Stimulated activated CD4-positive, alpha-beta T cell treated with anti-CD3 and anti-CD28 coated beads, Interleukin-4, amount 100 ng/mL, for 4 hours (primary cell): ENCODE measurements around the gene SMIM38.
"Not testable (repeated sequence)": the region's sequence is repeated elsewhere in the genome, so short reads cannot be mapped to it uniquely, and the experiment has no call there.

Experiments used
- DNase-seq, 2 experiments: peaks; one replicate each; pipeline ENCODE4 v3.0.0-alpha.2; 2020

SMIM38 gene

GRCh38 chr11:69141742-69142141 is 14.0 kb upstream of the SMIM38 start:
- DNase-seq = no peak

GRCh38 chr11:69142895-69143294 is 12.8 kb upstream of the SMIM38 start:
- no peak for DNase-seq

GRCh38 chr11:69144316-69145049 is 11.3 kb upstream of the SMIM38 start:
- DNase-seq = no peak

DNA sequence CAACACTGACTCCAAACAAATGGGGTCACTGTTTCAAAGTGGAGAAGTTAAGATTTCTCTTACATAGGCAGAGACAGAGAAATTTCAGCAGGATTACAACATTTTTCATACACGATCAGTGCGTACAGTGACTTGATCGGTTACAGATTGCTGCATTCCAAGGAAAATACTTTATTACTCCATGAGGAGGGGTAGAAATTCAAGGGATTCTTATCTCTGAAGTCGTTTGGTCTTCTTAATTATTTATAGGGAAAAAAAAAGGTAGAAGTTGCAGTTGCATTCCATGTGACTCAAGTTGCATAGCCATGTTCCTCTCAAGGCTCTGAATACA is 10.7 kb upstream of the SMIM38 start:
- no peak for DNase-seq

DNA sequence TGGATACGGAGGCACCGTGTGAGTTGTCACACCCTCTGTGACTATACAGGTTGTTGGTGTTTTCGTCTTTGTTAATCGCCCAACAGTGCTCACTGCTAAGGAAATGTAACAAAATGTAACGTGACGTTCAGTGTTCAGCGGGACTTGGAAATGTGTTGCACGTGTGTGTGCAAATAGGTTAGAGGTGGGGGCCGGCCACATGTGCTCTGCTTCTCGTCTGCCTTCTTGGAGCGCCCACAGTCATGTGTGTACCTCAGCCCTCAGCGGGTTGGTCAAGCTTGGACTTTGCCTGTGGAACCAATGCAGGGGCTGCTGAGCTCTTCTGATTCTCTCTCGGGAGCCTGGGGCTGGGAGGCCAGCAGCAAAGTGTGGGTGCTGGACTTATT is 7.4 kb upstream of the SMIM38 start:
- DNase-seq = no peak

DNA sequence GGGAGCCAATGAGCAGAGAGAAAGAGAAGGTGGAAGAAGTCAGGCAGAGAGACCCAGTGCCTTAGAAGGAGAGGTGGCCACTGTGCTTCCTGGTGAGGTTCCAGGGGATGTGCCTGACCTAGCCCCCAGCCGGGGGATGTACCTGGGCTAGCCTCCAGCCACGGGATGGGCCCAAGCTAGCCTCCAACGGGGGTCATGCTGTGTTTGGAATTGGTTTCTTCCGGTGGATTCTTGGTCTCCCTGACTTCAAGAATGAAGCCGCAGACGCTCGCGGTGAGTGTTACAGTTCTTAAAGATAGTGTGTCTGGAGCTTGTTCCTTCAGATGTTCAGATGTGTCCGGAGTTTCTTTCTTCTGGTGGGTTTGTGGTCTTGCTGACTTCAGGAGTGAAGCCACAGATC is 6.9 kb upstream of the SMIM38 start:
- DNase-seq = no peak

DNA sequence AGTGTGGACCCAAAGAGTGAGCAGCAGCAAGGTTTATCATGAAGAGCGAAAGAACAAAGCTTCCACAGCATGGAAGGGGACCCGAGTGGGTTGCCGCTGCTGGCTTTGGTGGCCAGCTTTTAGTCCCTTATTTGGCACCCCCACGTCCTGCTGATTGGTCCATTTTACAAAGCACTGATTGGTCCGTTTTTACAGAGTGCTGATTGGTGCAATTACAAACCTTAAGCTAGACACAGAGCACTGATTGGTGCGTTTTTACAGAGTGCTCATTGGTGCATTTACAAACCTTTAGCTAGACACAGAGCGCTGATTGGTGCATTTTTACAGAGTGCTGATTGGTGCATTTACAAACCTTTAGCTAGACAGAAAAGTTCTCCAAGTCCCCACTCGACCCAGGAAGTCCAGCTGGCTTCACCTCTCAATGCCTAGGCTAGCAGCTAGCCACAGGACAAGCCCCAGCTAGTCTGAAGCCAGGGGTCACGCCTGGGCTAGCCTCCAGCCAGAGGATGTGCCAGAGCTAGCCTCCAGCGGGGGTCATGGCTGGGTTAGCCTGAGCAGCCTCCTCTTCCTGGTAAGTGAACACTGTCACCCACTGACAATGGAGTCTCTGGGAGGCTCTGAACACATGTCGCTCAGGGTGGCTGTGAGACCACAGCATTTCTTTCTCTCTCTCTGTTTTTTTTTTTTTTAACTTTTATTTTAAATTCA is 6.2 kb upstream of the SMIM38 start:
- DNase-seq = not testable (repeated sequence)

- no peak for DNase-seq
Measured at GRCh38 chr11:69150175-69150574, 5.6 kb upstream of the SMIM38 start.

GRCh38 chr11:69151836-69152235 is 3.9 kb upstream of the SMIM38 start:
- no peak for DNase-seq

DNA sequence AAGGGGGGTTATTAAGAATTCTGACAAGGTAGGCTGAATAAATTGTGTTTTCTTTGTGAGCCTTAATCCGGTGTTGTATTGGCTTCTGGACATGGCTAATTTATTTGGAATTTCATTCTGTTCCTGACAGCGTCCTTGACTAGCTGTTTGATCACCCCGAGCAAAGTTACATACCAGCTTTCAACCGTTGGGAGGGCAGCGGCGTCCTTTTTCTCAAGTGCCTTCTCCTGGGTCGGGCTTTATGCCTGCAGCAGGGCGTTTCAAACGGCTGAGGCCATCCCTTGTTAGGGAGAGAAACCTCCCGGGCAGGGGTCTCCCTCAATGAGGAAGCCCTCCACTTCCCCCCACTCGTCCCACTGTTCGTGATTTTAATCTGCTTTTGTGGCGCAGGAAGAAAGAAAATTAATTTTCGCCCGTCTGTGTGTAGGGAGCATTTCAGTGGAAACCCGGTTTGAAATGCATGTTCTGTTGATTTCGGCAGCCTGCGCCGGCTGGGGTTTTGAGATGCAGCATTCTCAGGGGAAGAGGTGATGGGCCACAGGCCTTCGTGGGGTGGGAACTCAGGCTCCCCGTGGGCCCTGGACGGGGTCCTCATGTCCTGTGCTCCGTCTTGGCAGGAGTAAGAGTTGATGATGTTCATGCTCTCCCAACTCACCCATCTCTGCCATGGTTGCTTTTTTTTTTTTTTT is 2.9 kb upstream of the SMIM38 start:
- DNase-seq = no peak

DNA sequence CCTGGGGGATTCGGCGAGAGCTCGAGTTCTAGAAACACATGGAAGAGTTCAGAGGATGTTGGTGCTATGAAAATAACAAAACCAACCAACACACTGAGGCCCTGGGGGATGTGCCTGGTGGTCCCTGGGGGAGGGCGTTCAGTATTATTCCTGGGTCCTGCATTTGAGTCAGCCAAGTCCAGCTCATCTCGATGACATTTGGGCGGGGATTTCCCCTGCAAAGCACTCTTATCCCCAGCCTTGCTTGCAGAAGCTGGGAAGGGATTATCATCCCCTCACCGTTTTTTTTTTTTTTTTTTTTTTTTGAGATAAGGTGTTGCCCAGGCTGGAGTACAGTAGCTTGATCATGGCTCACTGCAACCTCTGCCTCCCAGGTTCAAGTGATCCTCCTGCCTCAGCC is 2.1 kb upstream of the SMIM38 start:
- DNase-seq = no peak

GRCh38 chr11:69154211-69154913 is 1.4 kb upstream of the SMIM38 start:
- DNase-seq = no peak

DNA sequence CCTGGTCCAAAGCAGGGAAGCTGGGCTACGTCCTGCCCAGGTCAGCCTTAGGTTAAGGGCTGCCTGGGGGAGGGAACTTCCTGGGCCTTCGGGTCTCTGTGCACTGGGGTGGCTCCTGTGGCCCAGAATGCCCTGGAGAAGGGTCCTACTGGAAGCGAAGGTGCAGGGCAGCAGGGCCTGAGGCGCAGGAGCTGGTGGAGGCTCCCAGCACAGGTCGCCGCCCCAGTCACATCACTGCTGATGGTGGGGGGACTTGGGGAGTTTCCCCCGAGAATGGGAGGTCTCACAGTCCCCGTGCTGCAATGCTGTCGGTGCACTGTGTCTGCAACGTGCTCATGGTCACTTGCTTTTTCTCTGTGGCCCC is 815 bp upstream of the SMIM38 start:
- DNase-seq = no peak

DNA sequence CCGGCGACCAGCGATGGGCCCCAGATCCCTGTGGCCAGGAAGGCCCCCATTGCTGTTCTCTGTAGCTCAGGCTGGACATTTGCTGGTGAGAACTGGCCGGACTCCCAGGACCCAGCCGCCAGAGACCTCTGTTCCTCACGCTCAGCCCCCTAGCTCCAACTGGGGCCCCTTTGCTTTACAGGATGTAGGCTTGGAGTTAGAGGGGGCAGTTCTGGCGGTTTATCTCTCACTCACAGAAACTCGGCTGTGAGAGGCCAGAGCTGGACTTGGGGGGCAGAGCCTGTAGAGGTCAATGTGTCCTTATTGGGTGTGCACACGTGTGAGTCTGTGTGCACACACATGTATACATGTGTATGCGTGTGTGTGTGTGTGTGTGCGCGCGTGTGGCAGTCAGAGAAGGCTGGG is 502 bp downstream of the SMIM38 start:
- no peak for DNase-seq

- no peak for DNase-seq
Measured at GRCh38 chr11:69156673-69157155, 979 bp downstream of the SMIM38 start.

- DNase-seq = no peak
Measured at GRCh38 chr11:69157156-69157821, 1.6 kb downstream of the SMIM38 start.

- DNase-seq = no peak
Measured at GRCh38 chr11:69157822-69158231, 2.1 kb downstream of the SMIM38 start.

GRCh38 chr11:69158301-69159149 is 2.8 kb downstream of the SMIM38 start:
- no peak for DNase-seq

GRCh38 chr11:69159150-69159852 is 3.6 kb downstream of the SMIM38 start:
- no peak for DNase-seq

DNA sequence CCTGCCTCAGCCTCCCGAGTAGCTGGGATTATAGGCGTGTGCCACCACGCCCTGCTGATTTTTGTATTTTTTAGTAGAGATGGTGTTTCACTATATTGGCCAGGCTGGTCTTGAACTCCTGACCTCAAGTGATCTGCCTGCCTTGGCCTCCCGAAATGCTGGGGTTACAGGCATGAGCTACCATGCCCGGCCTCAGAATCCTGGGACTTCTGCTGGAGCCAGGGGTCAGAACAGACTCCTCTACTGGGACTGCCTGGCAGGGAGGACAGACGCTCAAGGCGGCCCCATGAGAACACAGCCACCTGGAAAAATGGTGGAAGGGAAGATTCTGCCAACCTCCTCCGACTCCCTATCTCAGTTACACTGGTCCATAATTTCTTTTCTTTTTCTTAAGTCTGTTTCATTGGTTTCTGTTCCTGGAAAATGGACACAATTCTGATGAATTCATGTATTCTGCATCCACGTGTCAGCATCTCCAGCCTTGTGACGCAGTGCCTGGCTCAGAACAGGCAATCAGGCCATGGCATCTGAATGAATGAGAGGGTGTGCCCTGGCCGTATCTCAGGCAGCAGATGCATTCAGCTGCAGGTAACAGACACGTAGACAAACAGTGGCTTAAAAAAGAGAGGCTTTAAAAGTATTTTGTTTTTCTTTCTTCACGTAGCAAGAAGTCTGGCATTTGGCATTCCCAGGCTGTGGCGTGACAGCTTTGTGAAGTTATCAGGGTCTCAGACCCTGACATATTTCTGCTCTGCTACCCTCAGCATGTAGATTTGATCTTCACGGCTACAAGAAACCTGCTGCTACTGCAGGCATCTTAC is 4.8 kb downstream of the SMIM38 start:
- DNase-seq = no peak

DNA sequence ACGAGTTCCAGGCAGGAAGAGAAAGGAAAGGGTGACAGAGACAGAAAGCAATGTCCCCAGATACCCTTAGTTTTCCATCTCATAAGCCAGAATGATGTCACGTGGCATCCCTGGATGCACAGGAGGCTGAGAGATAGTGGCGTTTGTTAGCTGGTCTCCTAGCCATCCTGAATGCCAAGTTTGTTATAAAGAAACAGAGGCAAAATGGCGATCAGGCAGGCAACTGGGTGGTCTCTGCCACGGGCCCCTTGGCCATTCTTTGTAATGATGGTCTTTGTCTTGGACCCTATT is 5.3 kb downstream of the SMIM38 start:
- DNase-seq = no peak
